GM19328 (cell line): ENCODE results near the gene NOL3.

Experiments used
- ATAC-seq: cut with Tn5 transposase; IDR thresholded peaks from one replicate; pipeline ENCODE4 v1.9.1; 2021; ENCODE audit warnings: mild to moderate bottlenecking, moderate library complexity; ENCODE audit not compliant: unreplicated experiment

Gene NOL3

DNA sequence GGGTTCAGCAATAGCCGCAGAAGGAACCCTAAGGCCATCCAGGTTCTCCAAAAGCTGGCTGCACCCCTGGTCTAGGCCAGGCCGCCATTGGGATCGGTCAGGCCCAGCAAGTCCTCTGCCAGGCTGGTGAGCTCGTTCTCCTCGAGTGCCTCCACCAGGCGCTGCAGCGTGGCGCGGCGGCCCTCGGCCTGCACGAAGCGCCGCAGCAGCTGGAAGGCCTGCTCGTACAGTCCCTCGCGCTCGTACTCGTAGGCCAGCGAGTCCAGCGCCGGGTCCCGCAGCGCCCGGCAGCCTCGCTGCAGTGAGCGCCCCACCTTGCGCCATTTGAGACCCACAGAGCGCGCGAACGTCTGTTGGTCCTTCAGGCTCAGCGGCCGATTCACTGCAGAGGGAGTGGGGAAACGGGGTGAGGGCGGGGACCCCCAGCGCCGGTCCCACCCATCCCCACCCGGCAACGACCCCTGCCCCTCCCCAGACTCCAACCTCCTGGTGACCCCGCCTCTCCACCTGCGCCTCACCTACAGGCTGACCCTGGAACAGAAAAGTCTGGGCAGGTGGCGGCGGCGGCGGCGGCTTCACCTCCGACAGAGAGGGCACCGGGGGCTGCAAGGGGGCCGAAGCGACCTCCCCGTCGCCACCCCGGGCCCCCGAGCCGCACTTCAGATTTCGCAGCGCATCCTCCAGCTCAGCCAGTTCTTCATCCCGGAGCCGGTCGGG lies 15.6 kb upstream of the NOL3 start:
- no peak for ATAC-seq

DNA sequence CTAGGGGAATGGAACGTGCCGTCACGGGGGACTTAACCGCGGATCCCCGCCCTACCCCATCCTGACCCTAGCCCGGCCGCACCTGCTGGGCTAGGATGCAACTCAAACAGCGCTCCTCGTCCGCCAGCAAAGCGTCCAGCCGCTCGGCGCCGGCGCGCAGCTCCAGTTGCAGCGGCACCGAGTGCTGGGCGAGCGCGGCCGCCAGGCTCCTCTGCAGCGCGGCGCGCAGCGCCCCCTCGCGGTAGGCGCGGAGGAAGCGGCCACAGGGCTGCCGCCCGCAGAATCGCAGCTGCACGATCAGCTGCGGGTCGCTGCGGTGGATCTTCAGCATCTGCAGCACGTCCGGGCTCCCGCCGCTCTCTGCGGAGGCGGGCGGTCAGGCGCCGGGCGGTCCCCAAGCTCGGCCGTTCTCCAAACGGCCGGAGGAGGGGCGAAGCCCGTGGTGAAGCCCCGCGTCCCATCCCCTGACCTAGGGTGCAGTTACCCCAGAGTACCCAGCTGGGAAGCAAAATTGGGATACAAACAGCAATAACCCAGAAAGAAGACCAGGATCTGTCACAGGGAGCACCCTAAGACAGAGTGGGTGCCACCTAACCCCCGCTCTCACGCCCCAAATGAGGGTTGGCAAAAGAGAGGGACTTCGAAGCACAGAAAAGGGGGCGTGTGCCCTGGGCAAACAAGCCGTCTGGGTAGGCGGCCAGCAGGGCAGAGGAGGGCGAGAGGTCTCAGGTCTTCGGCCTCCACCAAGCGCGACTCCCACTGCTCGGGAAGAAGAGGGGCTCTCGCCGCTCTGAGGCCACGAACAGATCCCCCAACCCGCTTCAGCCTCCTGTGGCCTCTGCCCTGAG lies 14.8 kb upstream of the NOL3 start:
- ATAC-seq, result no peak

DNA sequence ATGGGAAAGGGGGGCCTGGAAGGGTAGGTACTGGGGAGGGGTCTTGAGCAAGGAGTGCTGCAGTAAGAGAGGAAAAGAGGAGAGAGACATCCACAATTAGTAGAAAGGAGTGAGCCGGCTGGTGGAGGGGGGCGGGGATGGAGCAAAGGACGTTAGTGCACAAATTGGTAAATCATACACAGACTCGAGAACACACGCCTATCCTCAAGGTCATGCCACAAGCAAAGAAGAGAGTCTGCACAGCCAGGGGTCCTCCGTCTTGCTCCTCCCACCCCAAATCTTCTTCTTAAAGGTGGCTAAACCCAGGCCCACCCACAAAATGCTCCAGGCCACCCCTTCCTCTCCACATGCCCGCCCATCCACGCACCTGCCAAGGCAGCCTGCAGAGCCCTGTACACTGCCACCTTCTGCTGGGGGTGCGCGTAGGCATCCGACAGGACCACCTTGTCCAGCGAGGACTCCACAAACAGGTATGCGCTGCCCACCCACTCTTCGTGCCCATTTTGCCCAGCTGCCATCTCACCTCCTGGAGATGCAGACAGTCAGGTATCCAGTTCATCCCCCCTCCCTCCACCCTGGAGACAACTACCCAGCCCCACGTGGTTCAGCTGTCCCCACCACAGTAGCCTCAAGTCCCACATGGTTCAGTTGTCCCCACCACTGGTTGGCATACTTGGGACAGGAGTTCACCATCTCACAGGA lies 14.0 kb upstream of the NOL3 start:
- no peak for ATAC-seq

DNA sequence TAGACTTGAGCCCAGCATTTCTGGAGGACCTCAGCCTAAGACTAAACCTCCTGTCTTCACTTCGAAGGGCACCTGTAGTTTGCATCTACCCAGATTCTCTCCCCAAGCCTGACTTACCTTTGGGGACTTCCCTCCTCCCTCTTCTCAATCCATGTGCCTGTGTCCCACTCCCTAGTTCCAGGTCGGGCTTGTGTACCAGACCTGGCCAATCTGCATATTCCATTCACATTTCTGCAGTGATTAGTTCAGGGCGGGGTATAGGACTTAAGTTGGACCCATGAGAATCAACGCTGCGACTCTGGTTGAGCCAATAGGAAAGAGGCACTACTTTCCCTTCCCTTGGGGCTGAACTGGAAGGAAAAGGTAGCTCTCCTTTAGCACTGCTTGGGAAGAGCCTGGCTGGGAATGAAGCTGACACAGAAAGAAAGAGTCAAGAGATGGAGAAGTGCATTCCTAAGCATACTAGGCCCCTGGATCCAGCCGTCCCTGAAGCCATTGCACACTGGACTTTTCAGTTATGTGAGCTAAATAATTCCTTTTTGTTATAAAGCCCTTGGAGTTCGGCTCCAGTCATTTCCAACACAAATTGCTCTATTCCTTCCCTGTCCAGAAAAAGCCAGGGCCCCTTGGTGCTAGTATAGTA lies 13.1 kb upstream of the NOL3 start:
- no peak for ATAC-seq

DNA sequence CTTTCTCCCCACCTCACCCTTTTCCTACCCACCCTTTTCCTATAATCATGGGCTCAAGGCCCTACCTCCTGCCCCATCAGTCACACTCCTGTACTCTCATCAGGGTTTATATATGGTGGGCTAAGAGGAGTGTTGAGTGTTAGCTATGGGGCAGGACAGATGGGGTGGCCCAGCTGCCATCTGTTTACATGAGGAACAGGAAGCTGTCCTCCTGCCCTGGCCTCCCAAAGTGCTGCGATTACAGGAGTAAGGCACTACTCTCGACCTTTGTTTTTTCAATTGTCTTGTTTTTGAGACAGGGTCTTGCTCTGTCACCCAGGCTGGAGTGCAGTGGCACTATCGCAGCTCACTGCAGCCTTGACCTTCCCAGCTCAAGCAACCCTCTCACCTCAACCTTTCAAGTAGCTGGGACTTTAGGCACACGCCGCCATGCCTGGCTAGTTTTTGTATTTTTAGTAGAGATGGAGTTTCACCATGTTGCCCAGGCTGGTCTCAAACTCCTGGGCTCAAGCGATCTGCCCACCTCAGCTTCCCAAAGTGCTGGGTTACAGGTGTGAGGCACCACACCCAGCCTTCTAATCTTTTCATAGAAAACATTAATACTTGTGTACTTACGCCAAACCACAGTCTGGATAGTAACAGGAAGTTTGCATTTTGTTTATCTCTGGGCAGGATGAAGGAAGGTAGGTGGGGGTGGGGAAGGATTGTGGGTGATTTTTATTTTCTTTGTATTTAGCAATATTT lies 12.3 kb upstream of the NOL3 start:
- no peak for ATAC-seq

DNA sequence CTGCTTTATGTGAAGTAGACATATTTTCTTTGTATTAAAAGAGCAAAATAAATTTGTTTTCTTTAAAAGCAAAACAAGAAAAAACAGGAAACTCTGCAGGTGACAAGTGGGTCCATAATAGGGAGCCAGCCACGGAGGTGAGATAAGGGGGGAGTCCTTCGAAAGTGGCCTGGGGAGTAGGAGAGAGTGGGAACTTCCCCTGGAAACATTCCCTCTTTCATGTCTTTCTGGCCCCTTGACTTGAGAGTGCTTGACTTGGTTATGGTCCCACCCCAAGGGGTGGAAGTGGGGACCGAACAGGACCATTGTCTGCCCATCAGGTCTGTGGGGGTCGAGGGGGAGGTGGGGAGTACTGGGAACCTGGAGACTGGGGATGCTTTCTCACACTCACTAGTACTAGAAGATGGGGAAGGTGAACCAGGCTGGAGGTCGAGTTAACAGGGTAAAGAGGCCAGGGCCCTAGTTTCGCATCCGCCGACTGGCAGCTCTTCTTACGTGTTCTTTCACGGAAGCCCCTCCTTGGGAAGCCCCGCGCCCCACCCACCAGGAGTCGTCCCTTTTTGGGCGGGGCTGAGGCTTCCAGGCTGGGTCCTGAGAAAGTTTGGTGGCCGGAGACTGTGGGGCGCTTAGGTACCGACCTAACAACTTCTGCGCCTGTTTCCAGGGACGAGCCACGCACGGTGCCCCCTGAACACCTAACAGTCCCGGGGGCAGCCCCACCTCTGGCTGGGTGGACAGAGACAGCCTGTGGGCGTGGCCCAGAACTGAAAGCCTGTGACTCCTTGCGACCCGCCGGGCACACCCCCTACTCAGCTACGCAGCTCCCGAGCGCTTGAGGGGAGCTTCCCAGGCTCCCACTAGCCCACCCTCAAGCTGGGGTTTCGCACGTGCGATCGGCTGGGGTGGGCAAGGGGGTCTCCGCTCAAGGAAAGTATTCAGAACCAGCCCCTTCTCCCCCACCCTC lies 11.4 kb upstream of the NOL3 start:
- no peak for ATAC-seq

DNA sequence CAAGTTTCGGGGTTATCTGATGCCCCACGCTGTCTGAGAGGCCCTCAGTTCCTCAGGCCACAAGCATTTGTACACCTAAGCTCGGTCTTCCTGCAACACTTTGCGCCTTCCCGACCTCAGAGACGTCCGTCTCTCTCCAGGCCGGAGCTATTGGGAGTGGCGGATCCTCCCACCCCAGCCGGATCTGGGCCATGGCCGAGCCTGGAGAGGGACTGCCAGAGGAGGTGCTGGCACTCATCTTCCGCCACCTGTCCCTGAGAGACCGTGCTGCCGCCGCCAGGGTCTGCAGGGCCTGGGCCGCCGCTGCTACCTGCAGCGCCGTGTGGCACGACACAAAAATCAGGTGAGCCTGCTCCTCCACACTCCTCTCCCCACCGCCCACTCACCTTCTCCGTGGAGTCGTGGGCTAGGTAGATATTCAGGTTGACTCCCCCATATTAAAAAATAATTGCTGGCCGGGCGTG lies 8.7 kb upstream of the NOL3 start:
- no peak for ATAC-seq

DNA sequence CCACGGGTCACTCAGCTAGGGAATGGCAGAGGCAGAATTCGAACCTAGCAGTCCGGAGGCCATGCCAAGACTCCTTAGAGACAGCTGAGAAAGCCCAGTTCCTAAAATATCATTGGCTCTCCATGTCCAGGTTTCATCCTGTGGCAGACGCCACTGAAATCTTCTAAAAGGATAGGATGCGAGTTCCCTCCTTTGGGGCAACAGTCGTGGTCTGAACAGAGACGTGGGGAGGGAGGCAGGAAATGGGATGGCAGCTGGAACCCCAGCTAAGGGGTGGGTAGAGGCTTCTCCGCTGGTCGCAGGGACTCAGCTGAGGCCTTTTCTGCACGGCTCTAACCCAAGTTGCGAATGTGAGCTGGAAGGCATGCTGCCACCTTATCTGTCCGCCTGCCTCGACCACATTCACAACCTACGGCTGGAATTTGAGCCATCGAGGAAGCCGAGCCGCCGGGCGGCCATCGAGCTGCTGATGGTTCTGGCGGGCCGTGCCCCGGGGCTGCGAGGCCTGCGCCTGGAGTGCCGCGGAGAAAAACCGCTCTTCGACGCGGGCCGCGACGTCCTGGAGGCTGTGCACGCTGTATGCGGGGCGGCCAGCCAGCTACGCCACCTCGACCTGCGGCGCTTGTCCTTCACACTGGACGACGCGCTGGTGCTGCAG lies 7.7 kb upstream of the NOL3 start:
- no peak for ATAC-seq

DNA sequence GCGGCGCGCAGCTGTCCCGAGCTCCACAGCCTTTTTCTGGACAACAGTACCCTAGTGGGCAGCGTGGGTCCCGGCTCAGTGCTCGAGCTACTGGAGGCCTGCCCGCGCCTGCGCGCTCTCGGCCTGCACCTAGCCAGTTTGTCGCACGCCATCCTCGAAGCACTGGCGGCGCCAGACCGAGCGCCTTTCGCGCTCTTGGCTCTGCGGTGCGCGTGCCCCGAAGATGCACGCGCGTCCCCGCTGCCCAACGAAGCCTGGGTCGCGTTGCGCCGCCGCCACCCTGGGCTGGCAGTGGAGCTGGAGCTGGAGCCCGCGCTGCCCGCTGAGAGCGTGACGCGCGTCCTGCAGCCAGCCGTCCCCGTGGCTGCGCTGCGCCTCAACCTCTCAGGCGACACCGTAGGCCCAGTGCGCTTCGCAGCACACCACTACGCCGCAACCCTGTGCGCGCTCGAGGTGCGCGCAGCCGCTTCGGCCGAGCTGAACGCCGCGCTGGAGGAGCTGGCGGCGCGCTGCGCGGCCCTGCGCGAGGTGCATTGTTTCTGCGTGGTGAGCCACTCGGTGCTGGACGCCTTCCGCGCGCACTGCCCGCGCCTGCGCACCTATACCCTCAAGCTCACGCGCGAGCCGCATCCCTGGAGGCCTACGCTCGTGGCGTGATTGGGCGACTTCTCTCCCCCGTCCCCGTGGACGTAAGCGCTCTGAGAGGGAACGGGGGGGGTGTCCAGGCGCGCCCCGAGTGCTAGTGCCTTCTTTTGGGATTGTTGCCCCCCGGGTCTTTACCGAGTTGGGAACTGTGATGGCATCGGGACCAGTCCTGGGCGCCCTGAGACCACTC lies 7.0 kb upstream of the NOL3 start:
- no peak for ATAC-seq

DNA sequence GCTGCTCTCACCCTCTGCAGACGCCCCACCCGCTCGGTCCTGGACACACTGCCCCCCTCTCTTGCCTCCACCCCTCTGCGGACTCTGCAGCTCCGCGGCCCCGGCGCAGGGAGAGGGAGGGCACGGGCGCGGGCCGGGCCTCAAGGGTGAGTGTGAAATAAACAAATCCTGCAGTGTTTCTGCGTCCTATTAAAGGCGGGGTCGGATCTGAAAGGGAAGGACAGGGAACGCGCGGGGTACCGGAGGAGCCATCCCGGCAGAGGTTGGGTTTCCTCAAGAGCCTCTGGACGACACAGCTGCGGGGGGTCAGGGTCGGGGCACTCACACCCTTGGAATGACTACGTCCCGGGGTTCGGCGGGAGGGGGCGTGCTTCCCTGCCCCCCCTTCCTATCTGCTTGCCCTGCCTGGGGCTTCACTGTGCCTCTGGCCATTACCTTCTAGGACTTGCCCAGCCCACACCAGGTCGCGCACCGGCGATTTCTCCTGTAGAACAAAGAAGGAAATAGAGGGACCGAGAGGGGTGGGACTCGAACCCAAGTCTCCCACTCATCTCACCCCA lies 6.3 kb upstream of the NOL3 start:
- ATAC-seq, result no peak

DNA sequence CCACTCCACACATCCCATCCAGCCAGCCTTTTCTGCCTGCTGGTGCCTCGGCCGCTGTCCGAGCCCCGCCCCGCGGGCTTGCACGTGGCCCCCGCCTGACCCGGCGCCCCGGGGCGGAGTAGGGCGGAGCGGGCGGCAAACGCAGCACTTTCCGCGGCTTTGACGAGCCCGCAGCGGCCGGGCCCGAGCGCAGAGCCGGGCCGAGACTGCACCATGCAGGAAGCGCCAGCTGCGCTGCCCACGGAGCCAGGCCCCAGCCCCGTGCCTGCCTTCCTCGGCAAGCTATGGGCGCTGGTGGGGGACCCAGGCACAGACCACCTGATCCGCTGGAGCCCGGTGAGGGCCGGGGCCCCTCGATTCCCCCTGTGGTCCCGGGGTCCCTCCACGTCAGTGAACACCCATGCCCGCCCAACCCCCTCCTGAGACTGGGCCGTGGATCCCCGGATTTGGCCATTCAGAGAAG lies 5.7 kb upstream of the NOL3 start, which contains the start of gene HSF4:
Gene HSF4 (plus strand): TSS at position 147 of the 463 bp plus-strand sequence. CDS start 67 bp downstream, at position 214.
- ATAC-seq, result no peak

DNA sequence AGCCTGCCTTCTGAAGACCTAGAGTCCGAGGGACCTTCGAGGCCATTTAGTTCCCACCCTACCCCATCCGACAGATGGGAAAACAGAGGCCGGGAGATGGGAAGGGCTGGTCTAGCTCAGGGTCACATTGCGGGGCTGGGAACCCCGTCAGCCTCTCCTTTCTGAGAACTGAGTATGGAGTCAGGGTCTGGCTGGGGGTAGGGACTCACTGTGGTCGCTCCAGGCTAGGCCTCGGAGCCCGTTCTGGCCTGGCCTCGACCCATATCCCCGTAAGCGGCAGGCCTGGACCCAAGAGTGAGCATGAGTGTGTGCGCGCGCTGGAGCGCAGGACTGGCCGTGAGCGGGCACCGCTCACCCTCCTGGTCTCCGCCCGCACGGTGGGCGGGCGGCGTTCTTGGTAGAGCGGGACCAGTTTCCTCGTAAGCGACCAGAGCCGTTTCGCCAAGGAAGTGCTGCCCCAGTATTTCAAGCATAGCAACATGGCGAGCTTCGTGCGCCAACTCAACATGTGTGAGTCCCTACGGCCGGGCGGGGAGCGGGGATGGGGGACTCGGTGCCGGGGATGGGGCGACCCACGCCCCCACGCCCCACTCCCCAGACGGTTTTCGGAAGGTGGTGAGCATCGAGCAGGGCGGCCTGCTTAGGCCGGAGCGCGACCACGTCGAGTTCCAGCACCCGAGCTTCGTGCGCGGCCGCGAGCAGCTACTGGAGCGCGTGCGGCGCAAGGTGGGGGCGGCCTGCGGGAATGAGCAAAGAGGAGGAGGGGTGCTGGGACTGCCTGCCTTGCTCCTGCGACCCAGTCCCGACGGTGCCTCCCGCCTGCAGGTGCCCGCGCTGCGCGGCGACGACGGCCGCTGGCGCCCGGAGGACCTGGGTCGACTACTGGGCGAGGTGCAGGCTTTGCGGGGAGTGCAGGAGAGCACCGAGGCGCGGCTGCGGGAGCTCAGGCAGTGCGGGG lies 4.9 kb upstream of the NOL3 start:
- no peak for ATAC-seq

DNA sequence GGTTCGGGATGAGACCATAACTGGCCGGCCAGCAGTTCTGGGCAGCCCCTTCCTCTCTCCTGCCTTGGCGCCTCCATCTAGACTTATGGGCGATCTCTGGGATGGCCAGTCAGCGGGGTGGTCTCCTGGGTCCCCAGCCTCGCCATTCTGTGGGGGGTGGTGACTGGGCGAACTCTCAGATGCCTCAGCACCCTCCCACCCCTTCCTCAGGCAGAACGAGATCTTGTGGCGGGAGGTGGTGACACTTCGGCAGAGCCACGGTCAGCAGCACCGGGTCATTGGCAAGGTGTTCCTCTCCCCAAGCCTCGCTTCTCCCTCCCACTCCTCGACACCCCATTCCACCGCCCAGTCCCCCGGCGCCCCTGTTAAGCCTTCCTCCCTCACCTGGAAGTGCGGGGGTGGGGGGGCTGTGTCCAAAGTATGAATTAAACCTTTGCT lies 4.2 kb upstream of the NOL3 start:
- ATAC-seq, result no peak

DNA sequence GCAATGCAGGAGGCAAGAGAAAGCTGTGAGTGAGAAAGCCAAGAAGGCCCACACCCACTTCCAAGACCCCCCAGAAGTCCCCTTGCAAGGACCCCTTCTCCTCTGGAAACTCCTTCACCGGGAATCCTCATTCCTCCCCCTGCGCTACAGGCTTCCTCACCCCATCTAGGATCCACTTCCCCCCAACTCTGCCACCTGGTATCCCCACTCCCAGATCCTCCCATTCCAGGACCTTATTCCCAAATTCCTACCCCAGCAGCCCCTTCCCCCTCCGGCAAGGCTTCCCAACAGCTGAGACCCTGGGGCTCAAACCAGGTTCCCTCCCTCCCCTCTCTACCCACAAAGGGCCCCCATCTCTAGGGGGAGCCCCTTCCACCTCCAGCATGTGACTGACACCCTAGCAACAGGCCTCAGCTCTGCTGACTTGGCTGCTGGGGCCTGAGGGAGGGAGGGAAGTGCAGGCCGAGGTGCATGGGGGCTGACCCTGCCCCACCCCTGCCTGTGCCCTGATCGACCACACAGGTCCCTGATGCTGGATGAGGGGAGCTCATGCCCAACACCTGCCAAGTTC lies 3.7 kb upstream of the NOL3 start:
- no peak for ATAC-seq

DNA sequence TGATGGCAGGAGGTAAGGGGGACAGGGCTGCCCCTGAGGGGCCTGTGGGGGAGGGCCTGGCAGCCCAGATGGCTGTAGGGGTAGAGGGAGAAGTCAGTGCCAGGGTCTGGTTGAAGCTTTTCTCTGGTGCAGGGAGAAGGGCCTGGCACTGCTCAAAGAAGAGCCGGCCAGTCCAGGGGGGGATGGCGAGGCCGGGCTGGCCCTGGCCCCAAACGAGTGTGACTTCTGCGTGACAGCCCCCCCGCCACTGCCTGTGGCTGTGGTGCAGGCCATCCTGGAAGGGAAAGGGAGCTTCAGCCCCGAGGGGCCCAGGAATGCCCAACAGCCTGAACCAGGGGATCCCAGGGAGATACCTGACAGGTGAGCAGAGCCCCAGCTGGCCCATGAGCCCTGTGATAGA lies 2.8 kb upstream of the NOL3 start:
- no peak for ATAC-seq

DNA sequence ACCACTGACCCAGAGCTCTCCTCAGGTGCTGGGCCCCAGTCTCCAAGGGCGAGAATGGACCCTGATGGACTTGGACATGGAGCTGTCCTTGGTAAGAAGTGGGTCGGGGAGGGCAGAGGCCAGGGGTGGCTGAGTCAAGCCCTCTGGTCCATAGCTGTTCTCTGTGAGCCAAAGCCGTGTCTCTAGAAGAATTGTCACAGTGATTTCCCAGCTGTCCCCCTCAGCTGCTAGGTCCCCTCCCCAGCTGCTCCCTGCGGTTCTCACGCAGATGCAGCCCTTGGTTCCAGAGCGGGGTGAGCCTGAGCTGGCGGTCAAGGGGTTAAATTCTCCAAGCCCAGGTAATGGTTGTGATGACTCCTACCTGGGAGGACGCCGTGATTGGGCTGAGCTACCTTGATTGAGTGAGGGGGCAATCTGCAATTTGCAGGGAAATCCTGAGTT lies 1.3 kb upstream of the NOL3 start:
- ATAC-seq, result no peak
